22Rv1 (cell line): Measurements from ENCODE around the gene PPP1R13B.
"Not testable (repeated sequence)": the region's sequence is repeated elsewhere in the genome, so short reads cannot be mapped to it uniquely, and the experiment has no call there.

ENCODE experiments used
- CTCF ChIP-seq: fragments of 450-650 bp; IDR thresholded peaks from 2 replicates; pipeline ENCODE4 v1.5.1; 2017; ENCODE audit warnings: mild to moderate bottlenecking
- ZFX ChIP-seq: fragments of 450-650 bp; IDR thresholded peaks from 2 replicates; pipeline ENCODE4 v1.6.1; 2017; ENCODE audit warnings: antibody characterized with exemption, borderline replicate concordance

GRCh38 chr14:103776319-103776718 is 71.1 kb downstream of the PPP1R13B start:
- not testable (repeated sequence) for TF ChIP-seq CTCF, ZFX
